Aorta (tissue), 5 donors: Measurements from ENCODE around the gene TAPBPL. TPM values are rescaled to one million over a fixed set of nuclear protein-coding genes. Genes with fewer than 3 reads are reported as not detected.

Experiments
- ATAC-seq: fragments of 200-7000 bp; cut with Tn5 transposase; one replicate; pipeline ENCODE4 v1.9.1; 2022; ENCODE audit warnings: moderate library complexity; ENCODE audit not compliant: low FRiP score
- DNase-seq, 2 donors: peaks; one replicate each; pipeline ENCODE4 v3.0.0-alpha.2; 2020
- H3K27ac ChIP-seq, 2 donors: one replicate each; pipeline ENCODE4 v1.5.1; 2013; ENCODE audit warnings: low read length in 2 of 2, mild to moderate bottlenecking in 2 of 2, moderate library complexity in 2 of 2, control low read depth in 1 of 2, inconsistent platforms in 1 of 2, low read depth in 1 of 2
- H3K27me3 ChIP-seq, 2 donors: one replicate each; pipeline ENCODE4 v1.6.1; 2013; ENCODE audit warnings: control low read depth in 1 of 2, low read length in 1 of 2, mild to moderate bottlenecking in 1 of 2, moderate library complexity in 1 of 2; ENCODE audit not compliant: insufficient read depth in 2 of 2, control insufficient read depth in 1 of 2
- H3K36me3 ChIP-seq, 2 donors: one replicate each; pipeline ENCODE4 v1.6.1; 2013; ENCODE audit warnings: control low read depth in 1 of 2, low read length in 1 of 2, mild to moderate bottlenecking in 1 of 2; ENCODE audit not compliant: insufficient read depth in 2 of 2, control insufficient read depth in 1 of 2
- H3K4me1 ChIP-seq, 2 donors: one replicate each; pipeline ENCODE4 v1.6.1; 2013; ENCODE audit warnings: low read length in 2 of 2, control low read depth in 1 of 2, mild to moderate bottlenecking in 1 of 2, moderate library complexity in 1 of 2; ENCODE audit not compliant: insufficient read depth in 2 of 2, control insufficient read depth in 1 of 2
- H3K4me3 ChIP-seq, 2 donors: one replicate each; pipeline ENCODE4 v1.5.1; 2013; ENCODE audit warnings: low read length in 2 of 2, control low read depth in 1 of 2, mild to moderate bottlenecking in 1 of 2
- H3K9me3 ChIP-seq: one replicate; pipeline ENCODE4 v1.6.1; 2013; ENCODE audit warnings: mild to moderate bottlenecking, low read length; ENCODE audit not compliant: control insufficient read depth
- WGBS, 2 donors: extraction: QIAGEN DNeasy Blood & Tissue Kit; methylation state at CpG; one replicate each; pipeline ENCODE4 v1.1.7; 2013; 5-methylcytosine and 5-hydroxymethylcytosine counted together
- intact Hi-C, 2 donors: fragments of 100-400 bp; cut with DNase I; formaldehyde crosslinking; loops; one replicate each; pipeline versions ENCODE4 v1.14.2 to v1.15.0; 2022
- polyA plus RNA-seq, 2 donors: library from polyadenylated mRNA; stranded (reverse); fragments of 200-250 nt; gene quantifications; one replicate each; pipeline ENCODE4 v1.2.3, GENCODE V29; 2013
- total RNA-seq, 2 donors: library from RNA; stranded (reverse); fragmentation: NEBNext Ultra II Directional; extraction: Animal tissue kit (Norgen Biotek cat#: 25700); gene quantifications; one replicate each; pipeline ENCODE4 v1.2.1, GENCODE V29; 2021
- donor health status: healthy with polysubstance abuse.
- donor health status: Bipolar disorder and iron deficiency.
- donor health status: DM: no; HTN: no; CAD: no.
- donor health status: DM: no; HTN: no; CAD: no.
- donor health status: DM: yes; HTN: yes; CAD: no.

Gene TAPBPL
- total and polyA plus RNA-seq, 4 donors: 14.6 to 29.3 (median 24.0) TPM

GRCh38 chr12:6443361-6443983 is 8.4 kb upstream of the TAPBPL start:
- 62 to 67% methylated on average over 9 of the region's 9 CpGs for WGBS, 2 donors
- no peak for ATAC-seq
- Histone ChIP-seq H3K4me1 (no peaks in the 10 kb centered on the region), H3K27me3 (no peaks in the 10 kb centered on the region), H3K27ac (no peak overlapping the region), H3K4me3 (no peak overlapping the region), H3K36me3 (no peaks in the 10 kb centered on the region), H3K9me3 (no peaks in the 10 kb centered on the region)
- no peak for DNase-seq
- intact Hi-C loops: no loop called here

DNA sequence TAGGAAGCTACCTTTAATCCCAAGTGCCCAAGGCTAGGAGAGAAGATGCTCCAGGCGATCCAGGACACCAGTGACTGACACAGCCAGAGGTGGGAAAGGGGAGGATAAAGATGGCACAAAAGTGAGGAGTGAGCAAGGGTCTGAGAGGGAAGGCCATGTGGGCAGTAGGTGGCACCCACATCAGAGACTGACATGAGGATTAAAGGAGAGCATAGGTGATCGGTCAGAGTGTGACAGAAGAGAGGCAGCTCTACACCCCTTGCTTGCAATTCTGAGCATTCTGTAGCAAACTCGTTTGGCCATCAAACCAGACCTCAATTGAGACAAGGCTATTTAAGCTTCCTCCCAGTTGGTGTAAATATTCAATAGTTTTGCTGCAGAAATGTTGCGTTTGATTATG is 7.8 kb upstream of the TAPBPL start:
- Histone ChIP-seq H3K36me3 (no peaks in the 10 kb centered on the region), H3K4me3 (no peak overlapping the region)

GRCh38 chr12:6444704-6445688 is 6.8 kb upstream of the TAPBPL start, which contains the start of gene CD27:
Gene CD27, plus strand, starts transcription at chr12:6444955. Its CDS starts 141 bp downstream, at chr12:6445096.
- ATAC-seq: no peak
- peak in 1 of 2 donors; percentile 67 for DNase-seq
- H3K27me3 ChIP-seq: no peaks in the 10 kb centered on the region
- 83 to 84% methylated on average over 16 of the region's 16 CpGs for WGBS, 2 donors
- no peaks in the 10 kb centered on the region for H3K36me3 ChIP-seq
- H3K27ac ChIP-seq: no peak within 1 kb of the TSS
- no peaks in the 10 kb centered on the region for H3K4me1 ChIP-seq
- H3K4me3 ChIP-seq: no peak within 1 kb of the TSS
- intact Hi-C loops: no loop called here
- no peaks in the 10 kb centered on the region for H3K9me3 ChIP-seq

More for the DNA sequence above, 7.8 kb upstream of the TAPBPL start:
- intact Hi-C loops: no loop called here
- no peak for ATAC-seq
- no peaks in the 10 kb centered on the region for H3K4me1 ChIP-seq
- H3K27ac ChIP-seq: no peak overlapping the region
- WGBS, 2 donors: 77 to 80% methylated on average over 4 of the region's 4 CpGs
- H3K9me3 ChIP-seq: no peaks in the 10 kb centered on the region
- no peaks in the 10 kb centered on the region for H3K27me3 ChIP-seq
- DNase-seq: peak in 1 of 2 donors; percentile 16

DNA sequence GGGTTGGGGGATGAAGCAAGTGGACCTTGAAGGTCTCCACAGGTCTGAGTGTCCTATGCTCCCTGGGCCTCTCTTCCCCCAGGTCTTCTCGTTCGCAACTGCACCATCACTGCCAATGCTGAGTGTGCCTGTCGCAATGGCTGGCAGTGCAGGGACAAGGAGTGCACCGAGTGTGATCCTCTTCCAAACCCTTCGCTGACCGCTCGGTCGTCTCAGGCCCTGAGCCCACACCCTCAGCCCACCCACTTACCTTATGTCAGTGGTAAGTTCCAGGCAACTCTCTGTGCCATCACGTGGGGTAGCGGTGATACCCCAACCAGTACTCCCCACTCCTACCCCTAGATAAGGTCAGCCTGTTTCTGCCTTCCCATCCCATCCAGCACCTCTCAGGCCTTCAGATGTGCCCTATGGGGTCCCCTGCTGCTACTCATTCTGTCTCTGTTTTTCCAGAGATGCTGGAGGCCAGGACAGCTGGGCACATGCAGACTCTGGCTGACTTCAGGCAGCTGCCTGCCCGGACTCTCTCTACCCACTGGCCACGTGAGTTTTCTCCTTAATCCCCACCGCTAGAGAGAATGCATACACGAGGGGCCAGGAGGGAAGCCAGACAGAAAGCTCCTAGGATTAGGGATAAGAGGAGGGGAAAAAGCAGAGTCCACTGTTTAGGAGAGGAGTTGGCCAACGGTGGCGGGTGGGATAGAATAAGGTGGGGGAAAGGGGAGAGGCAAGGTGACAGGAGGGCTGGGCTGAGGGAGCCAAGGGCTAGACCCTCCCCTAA is 1.6 kb upstream of the TAPBPL start:
- WGBS, 2 donors: 57% methylated on average over 16 of the region's 16 CpGs
- Histone ChIP-seq H3K27ac (no peak overlapping the region), H3K27me3 (no peaks in the 10 kb centered on the region), H3K4me3 (peak overlapping the region; percentile 14 to 62), H3K9me3 (no peaks in the 10 kb centered on the region), H3K4me1 (no peaks in the 10 kb centered on the region), H3K36me3 (no peaks in the 10 kb centered on the region)
- DNase-seq (peak in 1 of 2 donors; percentile 51), ATAC-seq (no peak)
- intact Hi-C loops: no loop called here

GRCh38 chr12:6450869-6451347 is 934 bp upstream of the TAPBPL start:
- 0 to 2% methylated on average over 11 of the region's 11 CpGs for WGBS, 2 donors
- DNase-seq (no peak), ATAC-seq (peak; percentile 36)
- Histone ChIP-seq H3K9me3 (no peaks in the 10 kb centered on the region), H3K4me1 (no peaks in the 10 kb centered on the region), H3K36me3 (no peaks in the 10 kb centered on the region), H3K27me3 (no peaks in the 10 kb centered on the region), H3K4me3 (peak overlapping the region; percentile 14 to 62), H3K27ac (peak overlapping the region; percentile 17 to 89)
- intact Hi-C loops: no loop called here

- peak overlapping the region; percentile 57 to 62 for H3K4me3 ChIP-seq
- peak overlapping the region; percentile 47 to 89 for H3K27ac ChIP-seq
- 7 to 8% methylated on average over 9 of the region's 9 CpGs for WGBS, 2 donors
- peak in 1 of 2 donors; percentile 76 for DNase-seq
- intact Hi-C loops: no loop called here
- H3K9me3 ChIP-seq: no peaks in the 10 kb centered on the region
- ATAC-seq: peak; percentile 40
- H3K4me1 ChIP-seq: no peaks in the 10 kb centered on the region
- H3K27me3 ChIP-seq: no peaks in the 10 kb centered on the region
- H3K36me3 ChIP-seq: peaks cover 0 to under 1% of the 10 kb centered on the region in 2 donors
Measured at GRCh38 chr12:6452245-6452943, 552 bp downstream of the TAPBPL start.

DNA sequence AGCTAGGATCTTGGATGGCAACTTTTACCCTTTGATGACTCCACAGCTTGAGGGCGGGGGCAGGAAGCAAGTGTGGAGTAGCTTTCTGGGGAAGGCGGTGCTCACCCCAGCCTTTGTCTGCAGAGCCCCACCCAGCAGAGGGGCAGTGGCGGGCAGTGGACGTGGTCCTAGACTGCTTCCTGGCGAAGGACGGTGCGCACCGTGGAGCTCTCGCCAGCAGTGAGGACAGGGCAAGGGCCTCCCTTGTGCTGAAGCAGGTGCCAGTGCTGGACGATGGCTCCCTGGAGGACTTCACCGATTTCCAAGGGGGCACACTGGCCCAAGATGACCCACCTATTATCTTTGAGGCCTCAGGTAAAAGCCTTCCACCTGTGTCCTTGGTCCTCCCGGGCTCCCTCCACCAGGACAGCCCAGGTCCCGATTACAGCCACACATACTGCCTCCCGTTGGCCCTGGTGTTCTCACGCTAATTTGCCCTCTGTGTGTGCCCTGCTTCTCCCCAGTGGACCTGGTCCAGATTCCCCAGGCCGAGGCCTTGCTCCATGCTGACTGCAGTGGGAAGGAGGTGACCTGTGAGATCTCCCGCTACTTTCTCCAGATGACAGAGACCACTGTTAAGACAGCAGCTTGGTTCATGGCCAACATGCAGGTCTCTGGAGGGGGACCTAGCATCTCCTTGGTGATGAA is 1.2 kb downstream of the TAPBPL start:
- Histone ChIP-seq H3K27ac (peak overlapping the region in 1 of 2 donors; percentile 22), H3K27me3 (no peaks in the 10 kb centered on the region), H3K4me3 (no peak overlapping the region), H3K36me3 (peaks cover 0 to 2% of the 10 kb centered on the region in 2 donors), H3K4me1 (no peaks in the 10 kb centered on the region), H3K9me3 (no peaks in the 10 kb centered on the region)
- intact Hi-C loops: no loop called here
- ATAC-seq (no peak), DNase-seq (peak in 1 of 2 donors; percentile 73)
- WGBS, 2 donors: 64 to 68% methylated on average over 17 of the region's 17 CpGs
